Testis (tissue), 3 donors: ENCODE data around the gene NAP1L4. TPM values are rescaled to one million over a fixed set of nuclear protein-coding genes. Genes with fewer than 3 reads are reported as not detected.

Experiments used
- DNase-seq: peaks from one replicate; pipeline ENCODE4 v3.0.0-alpha.2; 2019
- H3K27ac ChIP-seq, 2 donors: fragments of 200-600 bp; sonication (generic); one replicate each; pipeline ENCODE4 v1.5.1; 2019
- H3K27me3 ChIP-seq: fragments of 200-600 bp; sonication (generic); one replicate; pipeline ENCODE4 v1.5.1; 2019
- H3K36me3 ChIP-seq: fragments of 200-600 bp; sonication (generic); one replicate; pipeline ENCODE4 v1.5.1; 2017; ENCODE audit warnings: low read depth; ENCODE audit errors: missing control alignments
- H3K4me1 ChIP-seq: fragments of 200-600 bp; sonication (generic); one replicate; pipeline ENCODE4 v1.5.1; 2019
- H3K4me3 ChIP-seq, 2 donors: fragments of 200-600 bp; sonication (generic); one replicate each; pipeline ENCODE4 v1.5.1; 2017 to 2019
- H3K9me3 ChIP-seq: fragments of 200-600 bp; sonication (generic); one replicate; pipeline ENCODE4 v1.5.1; 2017
- POLR2A ChIP-seq: fragments of 450-650 bp; IDR thresholded peaks from one replicate; pipeline ENCODE4 v1.6.1; 2017; ENCODE audit warnings: antibody characterized with exemption, mild to moderate bottlenecking, moderate library complexity
- WGBS, 2 donors: methylation state at CpG; one replicate each; pipeline ENCODE4 v1.1.5; 2018; 5-methylcytosine and 5-hydroxymethylcytosine counted together
- intact Hi-C: fragments of 100-400 bp; cut with DNase I; formaldehyde crosslinking; loops from one replicate; pipeline ENCODE4 v1.15.1; 2023; ENCODE audit warnings: low total_unique reads
- polyA plus RNA-seq: library from polyadenylated mRNA; stranded (reverse); fragments of 350-450 nt; fragmentation: Illumina TruSeq; extraction: RNeasy Lipid Tissue Mini Kit (QIAGEN cat#74804); gene quantifications from one replicate; pipeline ENCODE4 v1.2.3, GENCODE V29; 2014; ENCODE audit warnings: low read depth, low replicate concordance; ENCODE audit not compliant: insufficient read depth
- total RNA-seq, 2 donors: library from RNA; depleted of rRNA; stranded (reverse); fragments of >200 nt; gene quantifications; one replicate each; pipeline ENCODE4 v1.2.3, GENCODE V29; 2016
- TF ChIP-seq, protein P1 (sequence below), 3 experiments: fragments of 450-650 bp in 2 of 3; fragments of 200-600 bp in 1 of 3; sonication (generic) in 1 of 3; IDR thresholded peaks; one replicate each; pipeline ENCODE4 v1.5.1; 2016 to 2019; ENCODE audit warnings: antibody characterized with exemption in 3 of 3, mild to moderate bottlenecking in 2 of 3, moderate library complexity in 1 of 3

The NAP1L4 gene
- total and polyA plus RNA-seq, 3 donors from 2014 or later, result 165 to 208 (median 206) TPM

DNA sequence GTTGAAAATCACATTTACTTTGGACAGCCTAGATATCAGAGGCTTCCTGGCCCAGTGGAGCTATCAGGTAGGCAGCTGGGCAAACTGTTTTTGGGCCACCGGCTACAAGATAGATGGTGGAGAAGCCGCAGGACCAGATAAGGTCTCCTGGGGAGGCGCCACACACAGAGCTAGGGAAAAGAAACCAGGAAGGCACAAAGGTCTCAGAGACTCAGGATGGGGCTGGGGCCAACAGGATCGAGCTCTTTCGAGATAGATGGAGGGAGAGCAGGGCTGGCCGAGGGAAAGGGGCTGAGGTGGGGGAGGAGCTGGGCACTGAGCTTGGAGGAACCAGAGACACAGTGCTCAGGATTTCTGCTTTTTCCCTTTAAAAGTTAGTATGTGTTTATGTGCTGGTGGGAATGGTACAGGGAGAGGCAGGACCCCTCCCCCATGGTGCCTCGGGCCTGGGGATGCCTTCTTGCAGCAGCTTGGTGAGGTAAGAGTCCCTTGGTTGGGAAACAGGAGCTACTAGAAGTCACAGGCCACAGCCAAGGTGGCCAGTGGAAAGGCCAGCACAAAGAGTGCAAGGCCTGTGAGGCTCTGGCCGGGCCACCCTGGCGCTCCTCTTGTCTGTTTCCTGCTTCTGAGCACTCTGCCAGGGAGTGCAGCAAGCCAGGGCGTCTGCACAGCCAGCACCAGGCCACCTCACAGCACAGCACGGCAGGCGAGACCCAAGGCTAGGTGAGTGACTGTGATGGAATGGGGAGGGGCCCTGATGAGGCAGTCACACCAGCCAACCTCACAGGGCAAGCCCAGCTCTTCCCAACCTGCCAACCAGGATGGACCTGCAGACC is 11.5 kb upstream of the NAP1L4 start:
- Histone ChIP-seq H3K4me1 (peaks cover 7% of the 10 kb centered on the region), H3K4me3 (no peak overlapping the region), H3K27ac (no peak overlapping the region), H3K36me3 (no peaks in the 10 kb centered on the region), H3K27me3 (no peaks in the 10 kb centered on the region), H3K9me3 (no peaks in the 10 kb centered on the region)
- intact Hi-C loops, result no loop called here
- no peak for DNase-seq
- TF ChIP-seq, protein P1, sequence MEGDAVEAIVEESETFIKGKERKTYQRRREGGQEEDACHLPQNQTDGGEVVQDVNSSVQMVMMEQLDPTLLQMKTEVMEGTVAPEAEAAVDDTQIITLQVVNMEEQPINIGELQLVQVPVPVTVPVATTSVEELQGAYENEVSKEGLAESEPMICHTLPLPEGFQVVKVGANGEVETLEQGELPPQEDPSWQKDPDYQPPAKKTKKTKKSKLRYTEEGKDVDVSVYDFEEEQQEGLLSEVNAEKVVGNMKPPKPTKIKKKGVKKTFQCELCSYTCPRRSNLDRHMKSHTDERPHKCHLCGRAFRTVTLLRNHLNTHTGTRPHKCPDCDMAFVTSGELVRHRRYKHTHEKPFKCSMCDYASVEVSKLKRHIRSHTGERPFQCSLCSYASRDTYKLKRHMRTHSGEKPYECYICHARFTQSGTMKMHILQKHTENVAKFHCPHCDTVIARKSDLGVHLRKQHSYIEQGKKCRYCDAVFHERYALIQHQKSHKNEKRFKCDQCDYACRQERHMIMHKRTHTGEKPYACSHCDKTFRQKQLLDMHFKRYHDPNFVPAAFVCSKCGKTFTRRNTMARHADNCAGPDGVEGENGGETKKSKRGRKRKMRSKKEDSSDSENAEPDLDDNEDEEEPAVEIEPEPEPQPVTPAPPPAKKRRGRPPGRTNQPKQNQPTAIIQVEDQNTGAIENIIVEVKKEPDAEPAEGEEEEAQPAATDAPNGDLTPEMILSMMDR (IDR thresholded peaks at IDR 0.05), result no peak
- TF ChIP-seq POLR2A, result no peak
- WGBS, 2 donors, result 86 to 88% methylated on average over 10 to 12 of the region's 12 CpGs

DNA sequence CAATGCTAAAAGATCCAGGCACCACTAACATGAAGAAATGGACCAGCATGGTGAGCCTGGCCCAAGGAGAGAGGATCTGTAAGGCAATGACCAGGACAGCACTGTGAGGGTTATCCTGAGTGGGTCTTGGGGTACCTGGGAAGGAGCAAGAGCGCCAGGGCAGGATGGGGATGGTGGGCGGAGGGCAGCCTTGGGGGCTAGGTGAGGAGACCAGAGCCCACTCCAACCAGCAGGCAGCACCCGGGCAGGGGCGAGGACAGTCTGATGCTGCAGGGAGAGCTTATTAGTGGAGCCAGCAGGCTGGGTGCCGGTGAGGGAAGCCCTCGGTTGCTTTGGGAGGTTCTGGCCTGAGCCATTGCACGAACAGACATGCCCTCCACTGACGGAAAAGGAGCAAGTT is 10.7 kb upstream of the NAP1L4 start:
- Histone ChIP-seq H3K4me3 (no peak overlapping the region), H3K27me3 (no peaks in the 10 kb centered on the region), H3K9me3 (no peaks in the 10 kb centered on the region), H3K36me3 (no peaks in the 10 kb centered on the region), H3K27ac (no peak overlapping the region), H3K4me1 (peaks cover 7% of the 10 kb centered on the region)
- intact Hi-C loops, result no loop called here
- WGBS, 2 donors, result 87 to 88% methylated on average over 8 of the region's 8 CpGs
- TF ChIP-seq, protein P1 (IDR thresholded peaks at IDR 0.05), result no peak
- TF ChIP-seq POLR2A, result no peak
- no peak for DNase-seq

DNA sequence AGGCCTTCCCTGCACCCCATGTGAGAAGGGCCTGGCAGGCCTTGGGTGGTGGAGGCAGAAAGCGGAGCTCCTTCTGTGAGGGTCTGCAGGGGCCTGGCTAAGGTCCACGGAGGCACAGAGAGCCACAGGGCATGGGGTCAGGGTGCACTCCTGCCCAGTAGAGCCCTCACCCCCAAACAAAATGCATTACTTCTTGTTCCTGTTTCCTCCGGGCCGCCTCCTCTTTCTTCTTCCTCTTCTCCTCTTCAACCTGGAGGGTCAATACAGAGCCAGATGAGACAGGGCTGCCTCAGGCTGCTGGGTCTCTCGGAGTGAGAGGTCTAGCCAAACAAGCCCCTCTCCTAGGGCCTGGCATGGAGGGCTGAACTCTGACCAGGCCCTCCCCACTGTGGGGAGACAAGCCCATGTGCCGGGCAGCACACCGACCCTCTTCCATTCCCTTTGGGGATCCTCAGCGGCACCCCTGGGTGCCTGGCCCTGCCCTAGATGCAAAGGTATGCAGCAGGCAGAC is 10.3 kb upstream of the NAP1L4 start:
- H3K27ac ChIP-seq, result no peak overlapping the region
- no peak for DNase-seq
- no peaks in the 10 kb centered on the region for H3K9me3 ChIP-seq
- intact Hi-C loops, result no loop called here
- no peaks in the 10 kb centered on the region for H3K36me3 ChIP-seq
- no peak overlapping the region for H3K4me3 ChIP-seq
- no peaks in the 10 kb centered on the region for H3K27me3 ChIP-seq
- peaks cover 7% of the 10 kb centered on the region for H3K4me1 ChIP-seq
- 82 to 91% methylated on average over 5 to 8 of the region's 8 CpGs for WGBS, 2 donors
- no peak for TF ChIP-seq POLR2A
- TF ChIP-seq, protein P1 (IDR thresholded peaks at IDR 0.05), result no peak

DNA sequence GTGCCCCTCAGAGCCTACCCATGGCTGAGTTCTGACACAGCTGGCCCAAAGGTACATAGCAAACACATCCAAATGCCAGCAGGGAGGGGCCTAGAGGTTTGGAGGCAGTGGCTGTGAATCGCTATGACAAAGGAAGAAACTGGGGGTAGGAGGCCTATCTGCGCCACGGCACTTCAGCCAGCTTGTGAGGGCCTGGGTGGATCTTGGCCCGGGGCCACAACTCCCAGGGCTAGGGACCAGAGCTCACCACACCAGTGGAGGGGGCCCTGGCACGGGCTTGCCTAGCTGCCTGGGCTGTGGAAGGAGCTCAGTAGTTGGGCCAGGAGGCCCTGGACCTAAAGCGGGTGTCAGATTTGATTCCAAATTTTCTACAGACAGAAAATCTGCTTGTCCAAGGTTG is 9.4 kb upstream of the NAP1L4 start:
- Histone ChIP-seq H3K4me1 (peaks cover 7% of the 10 kb centered on the region), H3K27ac (no peak overlapping the region), H3K4me3 (no peak overlapping the region), H3K9me3 (no peaks in the 10 kb centered on the region), H3K36me3 (no peaks in the 10 kb centered on the region), H3K27me3 (no peaks in the 10 kb centered on the region)
- TF ChIP-seq, protein P1 (IDR thresholded peaks at IDR 0.05), result no peak
- no peak for TF ChIP-seq POLR2A
- intact Hi-C loops, result no loop called here
- no peak for DNase-seq
- WGBS, 2 donors, result 78 to 84% methylated on average over 3 to 6 of the region's 6 CpGs
